AG09319 (cell line): ENCODE data around the gene MOB3C.

ENCODE experiments used
- DNase-seq: peaks from one replicate; pipeline ENCODE4 v3.0.0-alpha.2; 2010; ENCODE audit warnings: low read depth; ENCODE audit errors: extremely low read depth
- TF ChIP-seq, protein P1 (sequence below): IDR thresholded peaks from 2 replicates; pipeline ENCODE4 v1.5.1; 2011; ENCODE audit warnings: low read depth, mild to moderate bottlenecking, inconsistent platforms, low read length, moderate library complexity

Gene MOB3C

DNA sequence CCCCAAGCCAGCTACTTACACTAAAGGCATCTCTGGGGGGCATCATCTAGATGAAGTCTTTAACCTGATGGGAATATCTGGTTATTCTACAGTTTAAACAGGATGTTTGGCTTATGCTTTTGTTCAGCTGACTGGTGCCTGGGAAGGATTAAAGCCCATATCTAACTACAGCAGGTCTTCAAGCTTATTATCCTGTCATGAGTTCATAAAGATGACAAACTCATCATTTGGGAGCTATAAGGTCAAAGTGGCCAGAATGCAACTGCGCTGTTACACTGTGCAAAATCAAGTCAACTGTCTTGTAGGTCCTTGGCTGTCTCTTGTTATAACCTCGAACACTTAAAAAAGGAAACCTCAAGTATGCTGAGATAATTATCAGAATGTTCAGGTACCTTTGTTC, 18.6 kb upstream of the MOB3C start:
- TF ChIP-seq, protein P1, sequence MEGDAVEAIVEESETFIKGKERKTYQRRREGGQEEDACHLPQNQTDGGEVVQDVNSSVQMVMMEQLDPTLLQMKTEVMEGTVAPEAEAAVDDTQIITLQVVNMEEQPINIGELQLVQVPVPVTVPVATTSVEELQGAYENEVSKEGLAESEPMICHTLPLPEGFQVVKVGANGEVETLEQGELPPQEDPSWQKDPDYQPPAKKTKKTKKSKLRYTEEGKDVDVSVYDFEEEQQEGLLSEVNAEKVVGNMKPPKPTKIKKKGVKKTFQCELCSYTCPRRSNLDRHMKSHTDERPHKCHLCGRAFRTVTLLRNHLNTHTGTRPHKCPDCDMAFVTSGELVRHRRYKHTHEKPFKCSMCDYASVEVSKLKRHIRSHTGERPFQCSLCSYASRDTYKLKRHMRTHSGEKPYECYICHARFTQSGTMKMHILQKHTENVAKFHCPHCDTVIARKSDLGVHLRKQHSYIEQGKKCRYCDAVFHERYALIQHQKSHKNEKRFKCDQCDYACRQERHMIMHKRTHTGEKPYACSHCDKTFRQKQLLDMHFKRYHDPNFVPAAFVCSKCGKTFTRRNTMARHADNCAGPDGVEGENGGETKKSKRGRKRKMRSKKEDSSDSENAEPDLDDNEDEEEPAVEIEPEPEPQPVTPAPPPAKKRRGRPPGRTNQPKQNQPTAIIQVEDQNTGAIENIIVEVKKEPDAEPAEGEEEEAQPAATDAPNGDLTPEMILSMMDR = no peak
- DNase-seq = no peak

DNA sequence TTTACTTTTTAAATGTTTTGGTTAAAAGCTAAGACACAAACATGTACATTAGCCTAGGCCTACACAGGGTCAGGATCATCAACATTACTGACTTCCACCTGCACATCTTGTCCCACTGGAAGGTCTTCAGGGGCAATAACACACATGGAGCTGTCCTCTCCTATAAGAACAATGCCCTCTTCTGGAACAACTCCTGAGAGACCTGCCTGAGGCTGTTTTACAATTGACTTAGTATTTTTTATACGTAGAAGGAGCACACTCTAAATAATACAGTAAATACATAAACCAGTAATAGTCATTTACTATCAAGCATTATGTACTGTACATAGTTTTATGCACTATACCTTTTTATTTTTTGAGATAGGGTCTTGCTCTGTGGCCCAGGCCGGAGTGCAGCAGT, 14.1 kb upstream of the MOB3C start:
- TF ChIP-seq, protein P1 = no peak
- DNase-seq = no peak

DNA sequence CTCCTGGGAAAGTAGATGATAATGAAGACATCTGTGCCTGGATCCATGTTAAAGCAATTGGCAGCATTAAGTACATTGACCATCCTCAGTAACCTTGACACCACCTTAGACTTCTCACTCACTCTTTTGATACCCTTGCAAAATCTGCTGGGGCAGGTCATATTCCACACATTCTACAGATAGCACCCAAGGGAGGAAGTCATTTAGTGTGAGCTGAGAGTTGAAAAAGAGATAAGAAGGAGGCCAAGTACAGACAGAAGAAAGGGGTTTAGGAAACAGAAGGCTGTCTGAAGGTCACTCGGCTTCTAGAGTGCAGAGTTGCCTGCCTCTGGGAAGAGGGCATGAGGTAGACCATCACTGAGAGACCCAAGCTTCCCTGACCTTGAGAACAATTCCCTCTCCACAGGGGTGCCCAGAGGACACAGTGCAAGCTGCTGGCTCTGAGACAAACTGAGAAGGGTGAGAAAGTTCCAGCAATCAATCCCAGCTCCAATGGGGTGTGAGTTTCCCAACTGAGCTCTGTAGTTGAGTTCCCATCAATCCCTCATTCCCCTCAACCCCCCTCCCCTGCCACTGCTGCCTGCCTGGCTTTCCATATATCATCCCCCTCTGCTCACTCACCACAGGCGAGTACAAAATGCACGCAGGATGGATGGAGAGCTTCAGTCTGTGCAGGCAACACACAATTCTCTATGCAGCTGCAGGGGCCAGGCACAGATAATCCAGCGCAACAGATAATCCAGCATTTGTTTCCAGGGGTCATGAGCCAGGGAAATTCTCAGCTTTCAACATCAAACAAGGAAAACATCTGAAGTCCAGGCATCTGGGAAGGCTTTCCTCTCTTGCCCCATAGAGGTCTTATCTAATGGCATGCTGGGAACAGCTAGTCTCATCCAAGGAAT, 7.4 kb upstream of the MOB3C start:
- TF ChIP-seq, protein P1 = no peak
- no peak for DNase-seq

DNA sequence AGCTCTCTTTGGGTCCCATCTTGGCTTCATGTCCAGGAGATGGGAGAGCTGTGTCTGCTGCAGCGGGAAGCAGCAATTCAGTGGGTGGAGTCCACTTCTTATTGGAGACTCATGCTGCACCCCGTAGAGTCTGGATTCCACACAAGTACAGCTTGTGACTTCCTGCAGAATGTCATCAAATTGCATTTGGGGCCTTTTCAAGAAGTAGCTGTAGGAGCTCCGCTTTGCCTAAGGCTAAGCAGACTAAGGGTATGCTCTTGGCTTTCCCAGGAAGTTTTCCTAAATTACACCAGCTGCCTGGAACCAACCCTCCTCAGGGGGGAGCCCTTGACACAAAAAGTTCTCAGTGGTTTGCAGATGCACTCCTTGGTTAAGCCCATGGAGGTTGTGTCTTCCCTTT, 5.7 kb upstream of the MOB3C start:
- no peak for DNase-seq
- TF ChIP-seq, protein P1 = peak; percentile 39

DNA sequence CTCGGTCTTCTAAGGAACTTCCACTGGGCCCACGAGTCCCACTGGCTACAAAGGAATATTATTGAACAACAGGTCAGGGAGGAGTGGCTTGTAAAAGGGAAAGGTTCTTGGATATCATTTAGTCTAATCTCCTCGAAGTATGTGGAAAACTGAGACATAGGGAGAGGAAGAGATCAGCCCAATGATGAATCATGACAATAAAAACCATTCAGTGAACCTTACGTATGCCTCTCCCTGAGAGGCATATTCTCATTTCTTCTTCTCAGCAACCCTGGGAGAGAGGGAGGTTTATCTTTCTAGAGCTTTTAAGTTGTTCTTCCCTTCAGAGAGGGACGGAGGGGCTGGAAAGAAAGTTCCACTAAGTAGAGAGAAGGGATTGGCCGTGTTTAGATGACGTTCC, 5.3 kb upstream of the MOB3C start:
- TF ChIP-seq, protein P1 = no peak
- no peak for DNase-seq

DNA sequence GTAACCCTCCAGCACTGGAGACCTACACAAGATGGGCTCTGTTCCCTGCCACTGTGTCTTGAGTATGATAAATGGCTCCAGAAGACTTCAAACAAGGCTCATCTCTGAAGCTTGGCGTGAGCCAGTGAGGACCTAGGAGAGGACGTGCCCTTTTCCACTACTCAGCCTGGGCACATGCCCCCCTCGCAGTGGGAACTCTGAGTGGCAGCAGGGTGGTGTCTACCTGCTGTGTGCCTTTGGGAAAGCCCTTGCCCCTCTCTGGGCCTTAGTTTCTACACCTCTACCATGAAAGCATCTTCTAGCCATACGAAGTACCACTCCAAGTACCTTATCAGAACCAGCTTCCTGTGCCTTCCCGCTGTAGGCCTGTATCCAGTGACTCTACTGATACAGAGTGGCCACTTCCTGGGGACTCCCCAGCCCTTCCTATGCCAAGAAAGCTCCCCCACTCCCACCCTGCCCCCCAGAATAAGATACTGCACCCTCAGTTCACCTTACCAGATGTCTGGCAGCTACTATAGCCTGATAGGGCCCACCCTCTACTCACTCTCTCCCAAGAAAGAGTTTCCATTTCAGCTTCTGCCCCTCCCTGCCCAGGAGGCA, 3.1 kb upstream of the MOB3C start:
- TF ChIP-seq, protein P1 = no peak
- DNase-seq = no peak

DNA sequence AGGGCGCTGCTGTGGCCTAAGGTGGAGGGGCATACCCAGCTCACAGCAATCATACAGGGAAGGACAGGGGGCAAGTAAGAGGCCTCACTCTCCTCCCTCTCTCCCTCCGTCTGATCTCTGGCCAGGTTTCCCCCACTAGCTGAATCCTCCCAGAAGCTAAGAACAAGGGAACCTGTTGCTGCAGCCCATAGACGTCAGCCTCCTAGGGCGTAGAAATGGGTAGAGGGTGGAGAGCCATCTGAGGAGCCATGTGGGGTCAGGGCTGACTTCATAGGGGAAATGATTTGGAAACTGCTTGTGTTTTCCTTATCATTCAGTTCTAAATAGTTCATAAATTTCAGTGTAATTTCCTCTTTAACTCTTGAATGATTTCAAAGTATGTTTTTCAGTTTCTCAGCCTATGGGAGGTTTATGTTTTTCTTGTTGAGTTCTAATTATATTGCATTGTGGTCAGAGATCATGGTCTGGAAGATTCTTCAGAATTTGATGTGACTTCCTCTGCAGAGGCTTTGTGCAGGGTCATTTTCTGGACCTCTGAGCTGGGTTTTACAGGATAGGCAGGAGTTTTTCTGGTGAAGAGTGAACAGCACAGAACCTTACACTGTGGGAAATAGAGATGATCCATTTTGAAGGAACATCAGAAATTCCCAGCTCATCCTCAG, 2.3 kb upstream of the MOB3C start:
- DNase-seq = no peak

More for the DNA sequence above, 2.3 kb upstream of the MOB3C start:
- TF ChIP-seq, protein P1 = no peak
